Lower lobe of right lung (tissue), 2 donors: Measurements from ENCODE around the gene SOWAHB. TPM values are rescaled to one million over a fixed set of nuclear protein-coding genes. Genes with fewer than 3 reads are reported as not detected.

Experiments used
- ATAC-seq, 2 donors: fragments of 200-7000 bp; cut with Tn5 transposase; one replicate each; pipeline ENCODE4 v1.9.1; 2020 to 2022; ENCODE audit warnings: mild to moderate bottlenecking in 2 of 2, moderate library complexity in 2 of 2
- DNase-seq: peaks from one replicate; pipeline ENCODE4 v3.0.0-alpha.2; 2020
- H3K27ac ChIP-seq: fragments of 200-600 bp; one replicate; pipeline ENCODE4 v1.8.0; 2022
- H3K27me3 ChIP-seq: fragments of 200-600 bp; one replicate; pipeline ENCODE4 v1.8.0; 2022; ENCODE audit warnings: low read depth
- H3K36me3 ChIP-seq: fragments of 200-600 bp; one replicate; pipeline ENCODE4 v1.8.0; 2022; ENCODE audit warnings: mild to moderate bottlenecking
- H3K4me1 ChIP-seq: fragments of 200-600 bp; one replicate; pipeline ENCODE4 v1.8.0; 2022
- H3K4me3 ChIP-seq: fragments of 200-600 bp; one replicate; pipeline ENCODE4 v1.8.0; 2022; ENCODE audit warnings: mild to moderate bottlenecking
- H3K9me3 ChIP-seq: fragments of 200-600 bp; one replicate; pipeline ENCODE4 v1.8.0; 2022
- intact Hi-C: fragments of 100-400 bp; cut with DNase I; formaldehyde crosslinking; loops from one replicate; pipeline ENCODE4 v1.11.0; 2022
- total RNA-seq: library from RNA; stranded (reverse); fragmentation: NEBNext Ultra II Directional; extraction: Animal tissue kit (Norgen Biotek cat#: 25700); gene quantifications from one replicate; pipeline ENCODE4 v1.2.1, GENCODE V29; 2021
- TF ChIP-seq, protein P1 (sequence below): fragments of 200-600 bp; IDR thresholded peaks from one replicate; pipeline ENCODE4 v1.8.0; 2022; ENCODE audit warnings: antibody characterized with exemption, mild to moderate bottlenecking
- donor health status: DM: no; HTN: yes; CAD: no; lungs with severe emphysema.

SOWAHB gene
- total RNA-seq, 1 donor from 2014 or later, result 2.4 TPM

DNA sequence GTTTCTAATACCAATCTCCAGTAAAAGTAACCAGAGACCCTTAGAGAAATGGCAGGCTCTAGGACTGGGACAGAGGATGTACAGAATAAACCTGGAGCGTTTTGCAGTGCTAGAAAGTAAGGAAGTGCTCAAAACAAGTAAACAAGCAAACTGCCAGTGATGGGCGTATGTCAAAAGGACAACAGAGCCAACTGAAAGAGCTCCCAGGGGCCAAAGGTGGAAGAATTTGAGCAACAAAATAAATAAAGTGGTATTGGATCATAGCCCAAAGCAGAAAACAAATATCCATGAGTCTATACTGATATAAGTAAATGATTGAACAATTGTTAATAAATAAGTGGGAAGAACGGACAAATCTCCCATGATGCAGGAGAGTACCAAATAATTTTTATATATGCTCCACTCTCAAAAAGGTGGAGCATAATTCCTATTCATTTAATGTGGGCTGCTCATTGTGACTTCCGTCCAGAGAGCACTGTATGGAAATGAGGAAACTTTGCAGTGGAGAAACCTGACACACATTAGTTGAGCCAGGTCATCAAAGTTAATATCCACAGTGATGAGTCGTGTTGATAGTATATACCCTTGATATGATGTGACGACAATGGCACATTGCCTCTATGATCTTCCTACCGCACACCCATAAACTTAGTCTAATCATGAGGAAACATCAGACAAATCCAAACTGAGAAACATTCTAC lies 33.8 kb upstream of the SOWAHB start:
- Histone ChIP-seq H3K4me1 (no peaks in the 10 kb centered on the region), H3K4me3 (no peak overlapping the region), H3K9me3 (no peaks in the 10 kb centered on the region), H3K27ac (no peak overlapping the region), H3K36me3 (no peaks in the 10 kb centered on the region), H3K27me3 (no peaks in the 10 kb centered on the region)
- TF ChIP-seq, protein P1, sequence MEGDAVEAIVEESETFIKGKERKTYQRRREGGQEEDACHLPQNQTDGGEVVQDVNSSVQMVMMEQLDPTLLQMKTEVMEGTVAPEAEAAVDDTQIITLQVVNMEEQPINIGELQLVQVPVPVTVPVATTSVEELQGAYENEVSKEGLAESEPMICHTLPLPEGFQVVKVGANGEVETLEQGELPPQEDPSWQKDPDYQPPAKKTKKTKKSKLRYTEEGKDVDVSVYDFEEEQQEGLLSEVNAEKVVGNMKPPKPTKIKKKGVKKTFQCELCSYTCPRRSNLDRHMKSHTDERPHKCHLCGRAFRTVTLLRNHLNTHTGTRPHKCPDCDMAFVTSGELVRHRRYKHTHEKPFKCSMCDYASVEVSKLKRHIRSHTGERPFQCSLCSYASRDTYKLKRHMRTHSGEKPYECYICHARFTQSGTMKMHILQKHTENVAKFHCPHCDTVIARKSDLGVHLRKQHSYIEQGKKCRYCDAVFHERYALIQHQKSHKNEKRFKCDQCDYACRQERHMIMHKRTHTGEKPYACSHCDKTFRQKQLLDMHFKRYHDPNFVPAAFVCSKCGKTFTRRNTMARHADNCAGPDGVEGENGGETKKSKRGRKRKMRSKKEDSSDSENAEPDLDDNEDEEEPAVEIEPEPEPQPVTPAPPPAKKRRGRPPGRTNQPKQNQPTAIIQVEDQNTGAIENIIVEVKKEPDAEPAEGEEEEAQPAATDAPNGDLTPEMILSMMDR, result no peak
- DNase-seq (no peak), ATAC-seq (no peak)
- intact Hi-C loops, result no loop called here

DNA sequence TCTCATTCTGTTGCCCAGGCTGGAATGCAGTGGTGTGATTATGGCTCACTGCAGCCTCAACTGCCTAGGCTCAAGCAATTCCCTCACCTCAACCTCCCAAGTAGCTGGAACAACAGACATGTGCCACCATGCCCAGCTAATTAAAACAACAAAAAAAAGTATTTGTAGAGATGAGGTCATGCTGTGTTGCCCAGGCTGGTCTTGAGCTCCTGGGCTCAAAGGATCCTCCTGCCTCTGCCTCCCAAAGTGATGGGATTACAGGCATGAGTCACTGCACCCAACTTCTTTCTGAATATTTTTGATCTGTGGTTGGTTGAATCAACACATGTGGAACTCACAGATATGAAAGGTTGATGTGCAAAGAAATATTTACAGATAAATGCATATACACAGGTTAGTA lies 33.1 kb upstream of the SOWAHB start:
- no peak for DNase-seq
- Histone ChIP-seq H3K4me3 (no peak overlapping the region), H3K36me3 (no peaks in the 10 kb centered on the region), H3K4me1 (no peaks in the 10 kb centered on the region), H3K27me3 (no peaks in the 10 kb centered on the region), H3K27ac (no peak overlapping the region), H3K9me3 (no peaks in the 10 kb centered on the region)
- intact Hi-C loops, result no loop called here
- TF ChIP-seq, protein P1, result no peak
- ATAC-seq, result no peak

DNA sequence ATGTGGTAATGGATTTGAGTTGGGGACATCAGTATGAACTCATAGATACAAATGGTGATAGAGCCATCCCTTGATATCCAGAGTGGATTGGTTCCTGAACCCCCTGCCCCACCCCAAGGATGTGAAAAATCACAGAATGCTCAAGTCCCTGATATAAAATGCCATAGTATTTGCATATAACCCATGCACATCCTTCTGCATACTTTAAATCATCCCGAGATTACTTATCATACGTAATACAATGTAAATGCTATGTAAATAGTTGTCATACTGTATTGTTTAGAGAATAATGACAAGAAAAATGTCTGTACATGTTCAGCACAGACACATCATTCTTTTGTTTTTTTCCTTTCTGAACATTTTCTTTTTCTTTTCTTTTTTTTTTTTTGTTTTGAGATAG lies 32.7 kb upstream of the SOWAHB start:
- ATAC-seq (no peak), DNase-seq (no peak)
- no peaks in the 10 kb centered on the region for H3K4me1 ChIP-seq
- no peaks in the 10 kb centered on the region for H3K36me3 ChIP-seq
- H3K27ac ChIP-seq, result no peak overlapping the region
- no peaks in the 10 kb centered on the region for H3K9me3 ChIP-seq
- TF ChIP-seq, protein P1, result no peak
- H3K27me3 ChIP-seq, result no peaks in the 10 kb centered on the region
- H3K4me3 ChIP-seq, result no peak overlapping the region
- intact Hi-C loops, result no loop called here

DNA sequence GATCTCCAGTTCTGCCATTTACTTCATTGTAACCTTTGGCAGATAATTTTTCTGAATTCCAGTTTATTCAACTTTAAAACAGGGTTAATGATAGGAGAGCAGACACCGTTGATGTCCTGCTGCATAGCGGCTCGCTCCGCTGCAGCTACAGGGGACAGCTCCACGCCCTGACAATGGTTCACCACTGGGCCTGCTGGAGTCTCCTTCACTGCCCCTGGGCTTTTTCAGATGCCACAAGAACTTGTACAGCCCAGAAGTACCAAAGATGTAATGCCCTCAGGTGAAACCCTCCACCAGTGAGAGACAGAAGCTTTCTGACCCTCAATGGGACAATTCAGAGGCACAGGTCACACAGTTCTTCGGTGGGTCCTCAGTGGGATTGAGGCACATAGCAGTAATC lies 28.9 kb upstream of the SOWAHB start:
- H3K9me3 ChIP-seq, result no peaks in the 10 kb centered on the region
- intact Hi-C loops, result no loop called here
- DNase-seq (no peak), ATAC-seq (no peak)
- no peak overlapping the region for H3K4me3 ChIP-seq
- H3K36me3 ChIP-seq, result no peaks in the 10 kb centered on the region
- no peaks in the 10 kb centered on the region for H3K4me1 ChIP-seq
- TF ChIP-seq, protein P1, result no peak
- no peak overlapping the region for H3K27ac ChIP-seq
- no peaks in the 10 kb centered on the region for H3K27me3 ChIP-seq

DNA sequence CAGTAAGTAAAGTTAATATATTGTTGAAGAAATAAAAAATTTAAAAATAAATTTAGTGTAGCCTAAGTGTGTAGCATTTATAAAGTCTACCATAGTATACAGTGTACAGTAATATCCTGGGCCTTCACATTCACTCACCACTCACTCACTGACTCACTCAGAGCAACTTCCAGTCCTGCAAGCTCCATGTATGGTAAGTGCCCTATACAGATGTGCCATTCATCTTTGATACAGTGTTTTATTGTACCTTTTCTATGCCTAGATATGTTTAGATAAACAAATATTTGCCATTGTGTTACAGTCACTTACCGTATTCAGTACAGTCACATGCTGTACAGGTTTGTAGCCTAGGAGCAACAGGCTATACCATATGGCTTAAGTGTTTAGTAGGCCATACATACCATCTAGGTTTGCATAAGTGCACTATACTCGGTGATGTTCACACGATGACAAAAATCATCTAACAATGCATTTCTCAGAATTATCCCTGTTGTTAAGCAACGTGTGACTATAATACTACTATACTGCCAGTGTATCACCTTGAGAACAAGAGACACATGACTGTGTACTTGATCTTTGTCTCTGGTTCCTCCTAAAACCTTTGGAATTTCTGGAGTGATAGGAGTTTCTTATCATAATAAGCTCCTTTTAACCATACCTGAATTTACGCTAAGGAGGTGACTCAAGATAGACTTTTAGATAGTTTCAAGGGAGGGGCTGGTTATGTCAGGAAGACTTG lies 25.8 kb upstream of the SOWAHB start:
- DNase-seq, result no peak
- intact Hi-C loops, result no loop called here
- Histone ChIP-seq H3K4me3 (no peak overlapping the region), H3K36me3 (no peaks in the 10 kb centered on the region), H3K9me3 (no peaks in the 10 kb centered on the region), H3K27me3 (no peaks in the 10 kb centered on the region), H3K27ac (no peak overlapping the region), H3K4me1 (no peaks in the 10 kb centered on the region)
- ATAC-seq, result no peak
- TF ChIP-seq, protein P1, result no peak
